Stimulated activated CD4-positive, alpha-beta T cell treated with anti-CD3 and anti-CD28 coated beads, TNF-alpha, amount 100 ng/mL, for 24 hours (primary cell): Measurements from ENCODE around the gene SETD4.
A peak's percentile ranks its signal among the peaks of the same experiment; 100 is the strongest.

Experiments
- DNase-seq, 3 experiments: peaks; one replicate each; pipeline ENCODE4 v3.0.0-alpha.2; 2020; ENCODE audit warnings: low read depth in 3 of 3

The SETD4 gene

DNA sequence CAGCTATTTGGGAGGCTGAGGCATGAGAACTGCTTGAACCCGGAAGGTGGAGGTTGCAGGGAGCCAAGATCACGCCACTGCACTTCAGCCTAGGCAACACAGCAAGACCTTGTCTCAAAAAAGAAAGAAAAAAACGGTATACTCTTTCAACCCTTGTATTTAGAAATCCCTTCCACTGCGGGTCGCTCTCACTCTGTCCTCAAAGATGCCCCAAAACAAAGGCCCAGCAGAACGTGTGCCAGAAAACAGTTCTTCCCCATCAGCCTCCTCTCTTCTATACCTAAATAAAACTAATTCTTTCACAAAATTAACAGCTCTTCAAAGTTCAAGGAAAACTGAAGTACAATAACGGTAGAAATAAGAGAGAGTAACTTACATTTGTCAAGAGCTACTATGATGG, 13.2 kb downstream of the SETD4 start:
- no peak for DNase-seq

DNA sequence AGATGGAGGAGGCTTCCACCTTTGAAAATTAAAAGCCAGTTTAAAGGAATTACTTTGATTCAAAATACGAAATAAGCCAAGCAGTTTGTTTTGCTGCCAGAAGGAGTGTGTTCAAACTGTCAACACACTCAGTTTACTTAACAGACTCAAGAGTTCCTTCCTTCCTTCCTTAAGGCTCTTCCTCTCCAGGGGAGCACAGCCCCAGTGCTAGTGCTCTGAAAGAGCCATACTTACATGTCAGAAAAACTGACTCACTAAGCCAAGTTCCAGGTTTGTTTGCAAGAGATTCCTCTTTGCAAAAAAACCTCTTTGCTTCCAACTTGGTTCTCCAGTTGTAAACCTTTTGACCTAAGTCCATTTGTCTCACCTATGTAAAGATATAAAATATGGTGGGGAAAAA, 14.3 kb downstream of the SETD4 start:
- no peak for DNase-seq

DNA sequence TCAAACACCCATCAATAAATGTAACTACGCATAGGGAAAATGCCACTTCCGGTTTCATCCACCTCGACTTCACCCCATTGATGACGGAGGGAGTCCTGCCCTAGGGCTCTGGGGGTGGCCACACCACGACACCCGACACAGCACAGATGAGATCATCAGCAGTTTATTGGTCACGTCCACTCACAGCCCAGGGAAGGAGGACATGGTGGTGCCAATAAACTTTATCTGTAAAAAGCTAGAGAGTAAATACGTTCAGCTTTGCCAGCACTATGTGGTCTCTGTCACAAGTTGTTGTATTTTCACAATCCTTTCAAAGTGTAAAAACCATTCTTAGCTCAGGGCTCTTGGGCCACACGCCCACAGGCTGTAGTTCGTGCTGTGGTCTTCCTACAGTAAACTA, 16.3 kb downstream of the SETD4 start:
- DNase-seq, result no peak

DNA sequence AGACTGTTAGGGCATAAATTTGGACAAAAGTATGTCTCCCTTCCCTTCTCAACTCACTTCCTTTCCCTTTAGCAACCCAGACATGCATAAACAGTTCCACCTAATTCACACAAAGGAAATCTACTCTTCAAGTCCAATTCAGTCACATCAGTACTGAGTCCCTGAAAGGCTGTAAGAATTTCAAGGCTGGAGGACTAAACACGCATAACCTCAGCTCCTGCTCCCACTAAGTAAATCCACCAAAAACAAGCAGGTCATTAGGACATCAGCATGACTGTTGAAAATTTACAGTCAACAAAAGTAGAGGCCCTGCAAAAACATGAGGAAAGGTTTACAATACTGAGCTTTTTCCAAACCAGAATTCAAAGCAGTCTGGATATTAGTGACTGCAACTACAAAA, 18.4 kb downstream of the SETD4 start:
- no peak for DNase-seq

DNA sequence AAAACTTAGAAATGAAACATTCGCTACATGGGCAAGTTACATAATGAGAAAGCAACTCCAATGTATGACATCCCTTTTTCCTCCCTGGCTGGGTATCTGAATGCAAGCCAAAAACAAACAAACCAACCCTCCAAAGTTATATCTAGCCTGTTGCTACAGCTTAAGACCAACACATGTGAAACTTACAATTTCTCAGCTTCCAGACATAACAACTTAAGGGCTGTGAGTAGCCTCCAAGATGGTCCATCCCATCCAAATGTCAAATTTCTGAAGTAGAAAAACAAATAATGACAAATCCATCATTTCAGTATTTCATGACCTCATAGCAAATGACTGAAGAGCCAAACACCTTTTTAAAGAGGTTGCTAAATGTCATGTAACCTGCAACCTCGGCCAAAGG, 19.9 kb downstream of the SETD4 start:
- no peak for DNase-seq

DNA sequence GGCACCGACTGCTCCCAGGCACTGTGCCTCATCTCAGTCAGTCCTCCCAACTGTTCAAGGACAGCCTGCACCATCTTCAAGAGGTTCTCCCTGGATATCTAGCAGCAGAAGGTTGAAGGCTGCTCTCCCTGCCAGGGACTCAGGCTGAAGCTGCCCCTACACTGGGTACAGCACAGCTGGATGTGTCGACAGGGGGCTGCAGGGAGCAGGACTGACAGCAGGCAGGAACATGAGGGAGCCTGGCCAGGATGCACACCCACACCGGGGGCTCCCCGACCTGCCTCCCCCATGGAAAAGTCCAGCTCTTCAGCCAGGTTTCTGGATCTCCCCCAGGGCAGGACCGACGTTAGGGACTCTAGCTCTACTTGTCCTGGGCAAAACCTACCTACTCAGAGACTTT, 20.5 kb downstream of the SETD4 start:
- DNase-seq, result no peak

DNA sequence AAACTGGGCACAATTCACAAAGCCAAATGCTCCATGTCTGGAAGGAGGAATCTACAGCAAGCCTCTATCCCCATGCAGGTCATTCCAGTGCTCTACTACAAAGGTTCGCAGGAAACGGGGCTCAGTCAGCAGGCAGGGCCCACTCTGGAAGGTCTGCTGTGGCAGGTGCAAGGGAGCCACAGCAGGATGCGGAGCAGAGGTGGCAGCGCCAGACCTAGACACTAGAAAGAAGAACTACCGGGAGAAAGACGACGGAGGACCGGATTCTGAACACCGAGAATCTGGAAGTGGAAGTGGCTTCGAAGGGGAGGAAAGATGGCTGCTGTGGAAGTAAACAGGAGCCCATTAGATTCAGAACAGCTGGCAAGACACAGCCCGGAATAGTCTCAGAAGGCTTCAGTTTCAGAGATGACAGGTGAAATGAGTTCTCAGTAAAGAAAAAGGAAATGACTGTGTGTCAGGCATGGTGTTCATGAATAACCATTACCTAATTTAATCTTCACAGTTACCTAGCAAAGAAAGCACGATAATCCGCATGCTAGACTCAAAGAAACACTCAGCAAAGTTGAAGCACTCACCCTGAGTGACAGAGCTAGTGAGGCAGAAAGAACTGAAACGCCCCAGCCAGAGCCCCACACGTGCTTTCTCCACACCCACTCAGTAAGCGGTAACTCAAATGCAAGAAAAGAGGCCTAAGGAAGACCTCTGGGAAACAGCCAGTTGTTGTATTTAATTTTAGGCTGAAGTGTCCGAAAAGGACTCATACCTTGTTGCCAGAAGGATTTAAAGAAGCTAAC, 21.4 kb downstream of the SETD4 start:
- DNase-seq, result no peak

DNA sequence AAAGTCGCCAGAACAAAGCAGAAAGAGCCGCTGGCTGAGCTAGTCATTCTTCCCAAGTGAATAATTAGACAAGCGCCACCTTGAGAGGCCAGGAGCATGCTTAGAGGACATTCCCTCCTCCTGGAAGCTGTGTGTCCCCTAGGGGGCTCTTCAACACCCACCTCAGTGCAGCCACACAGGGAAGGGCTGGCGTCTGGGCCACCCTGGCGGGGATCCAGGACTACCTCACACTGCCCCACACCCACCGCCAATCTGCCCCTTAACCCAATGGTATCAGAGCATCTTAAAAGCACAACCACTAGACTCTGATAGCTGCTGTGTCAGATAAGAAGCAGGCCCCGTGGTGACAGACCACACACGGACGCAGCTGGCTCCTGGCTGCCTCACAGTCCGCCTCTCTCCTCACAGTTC, 24.9 kb downstream of the SETD4 start:
- DNase-seq, result no peak

DNA sequence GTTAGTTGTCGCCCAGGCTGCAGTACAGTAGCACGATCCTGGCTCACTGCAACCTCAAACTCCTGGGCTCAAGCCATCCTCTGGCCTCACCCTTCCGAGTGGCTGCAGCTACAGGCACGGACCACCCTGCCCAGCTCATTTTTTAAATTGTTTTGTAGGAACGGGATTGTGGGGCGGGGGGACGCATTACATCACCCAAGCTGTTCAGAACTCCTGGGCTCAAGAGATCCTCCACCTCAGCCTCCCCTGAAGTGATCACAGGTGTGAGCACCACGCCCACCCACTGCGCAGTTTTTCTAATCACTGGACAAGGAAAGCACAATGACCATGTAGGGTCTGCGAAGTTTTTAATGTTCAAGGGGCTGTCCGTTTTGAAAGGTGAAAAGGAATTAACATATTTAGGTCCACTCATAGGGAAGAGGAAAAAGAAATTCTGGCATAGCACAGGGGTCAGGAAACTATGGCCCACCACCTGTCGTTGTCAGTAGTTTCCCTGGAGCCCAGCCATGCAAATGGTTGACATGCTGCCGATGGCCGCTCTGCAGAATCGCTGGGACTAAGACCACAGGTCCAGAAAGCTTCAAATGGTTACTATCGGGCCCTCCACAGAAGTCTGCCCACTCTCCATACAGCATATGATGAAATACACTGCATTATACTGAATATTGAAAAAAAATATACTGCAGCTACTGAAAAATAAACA, 26.0 kb downstream of the SETD4 start:
- no peak for DNase-seq

DNA sequence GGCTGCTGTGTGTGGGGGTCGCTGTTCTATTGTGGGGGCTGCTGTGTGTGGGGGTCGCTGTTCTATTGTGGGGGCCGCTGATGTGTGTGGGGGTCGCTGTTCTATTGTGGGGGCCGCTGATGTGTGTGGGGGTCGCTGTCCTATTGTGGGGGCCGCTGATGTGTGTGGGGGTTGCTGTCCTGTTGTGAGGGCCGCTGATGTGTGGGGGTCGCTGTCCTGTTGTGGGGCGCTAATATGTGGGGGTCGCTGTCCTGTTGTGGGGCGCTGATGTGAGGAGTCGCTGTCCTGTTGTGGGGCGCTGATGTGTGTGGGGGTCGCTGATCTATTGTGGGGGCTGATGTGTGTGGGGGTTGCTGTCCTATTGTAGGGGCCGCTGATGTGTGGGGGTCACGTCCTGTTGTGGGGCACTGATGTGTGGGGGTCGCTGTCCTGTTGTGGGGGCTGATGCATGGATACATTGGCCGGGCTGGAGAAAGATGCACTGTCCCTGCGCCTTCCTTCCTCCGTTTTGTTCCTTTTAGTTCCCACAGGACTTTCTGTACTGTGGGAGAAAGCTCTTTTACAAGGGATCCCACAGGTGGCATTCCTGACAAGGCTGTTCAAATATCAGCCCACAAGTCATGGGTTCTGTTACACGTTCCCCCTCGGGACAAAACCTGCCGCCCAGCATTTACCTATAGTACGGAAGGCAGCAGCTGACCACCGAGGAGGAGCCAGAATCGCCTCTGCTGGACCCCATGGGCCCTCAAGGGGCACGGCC, 27.5 kb downstream of the SETD4 start:
- no peak for DNase-seq

DNA sequence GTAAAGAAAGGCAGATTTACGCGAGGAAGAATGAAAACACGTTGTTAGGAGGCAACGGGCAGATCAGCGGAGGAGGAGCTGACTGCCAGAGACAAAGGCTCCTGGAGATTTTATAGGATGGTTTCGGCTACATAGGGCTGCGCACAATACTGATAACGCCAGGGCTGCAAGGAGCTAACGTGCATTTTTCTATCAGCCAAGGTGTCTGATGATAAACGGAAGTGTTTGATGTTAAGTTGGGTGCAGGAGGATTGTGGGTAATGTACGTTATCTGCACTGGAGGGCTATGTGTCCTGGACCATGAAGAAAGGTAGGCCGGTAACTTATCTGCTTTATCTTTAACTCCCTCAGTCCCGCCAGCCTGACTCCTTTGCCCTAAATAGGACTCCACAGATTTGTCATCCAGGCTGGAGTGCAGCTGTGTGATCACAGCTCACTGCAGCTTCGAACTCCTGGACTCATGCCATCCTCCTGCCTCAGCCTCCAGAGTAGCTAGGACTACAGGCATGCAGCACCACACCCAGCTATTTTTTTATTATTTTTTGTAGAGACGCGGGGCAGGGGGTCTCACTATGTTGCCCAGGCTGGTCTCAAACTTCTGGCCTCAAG, 29.6 kb downstream of the SETD4 start:
- no peak for DNase-seq

DNA sequence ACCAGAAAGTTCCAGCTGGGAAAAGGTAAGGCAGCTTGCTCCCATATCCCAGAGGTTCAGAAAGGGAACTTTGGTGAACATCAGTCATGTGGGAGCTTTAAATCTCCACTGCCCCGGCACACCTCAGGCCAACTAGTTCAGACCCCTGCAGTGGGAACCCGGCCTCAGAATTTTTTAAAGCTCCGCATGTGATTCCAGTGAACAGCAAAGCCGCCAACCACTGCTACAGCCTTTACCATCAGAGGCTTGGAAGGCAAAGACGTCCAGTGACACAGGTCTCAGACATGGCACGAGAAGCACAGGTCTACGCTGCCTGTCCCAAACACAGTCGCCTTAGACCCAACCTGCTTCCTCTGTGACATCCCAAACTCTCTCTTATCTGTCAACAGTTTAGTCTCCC, 31.0 kb downstream of the SETD4 start:
- DNase-seq, result no peak

DNA sequence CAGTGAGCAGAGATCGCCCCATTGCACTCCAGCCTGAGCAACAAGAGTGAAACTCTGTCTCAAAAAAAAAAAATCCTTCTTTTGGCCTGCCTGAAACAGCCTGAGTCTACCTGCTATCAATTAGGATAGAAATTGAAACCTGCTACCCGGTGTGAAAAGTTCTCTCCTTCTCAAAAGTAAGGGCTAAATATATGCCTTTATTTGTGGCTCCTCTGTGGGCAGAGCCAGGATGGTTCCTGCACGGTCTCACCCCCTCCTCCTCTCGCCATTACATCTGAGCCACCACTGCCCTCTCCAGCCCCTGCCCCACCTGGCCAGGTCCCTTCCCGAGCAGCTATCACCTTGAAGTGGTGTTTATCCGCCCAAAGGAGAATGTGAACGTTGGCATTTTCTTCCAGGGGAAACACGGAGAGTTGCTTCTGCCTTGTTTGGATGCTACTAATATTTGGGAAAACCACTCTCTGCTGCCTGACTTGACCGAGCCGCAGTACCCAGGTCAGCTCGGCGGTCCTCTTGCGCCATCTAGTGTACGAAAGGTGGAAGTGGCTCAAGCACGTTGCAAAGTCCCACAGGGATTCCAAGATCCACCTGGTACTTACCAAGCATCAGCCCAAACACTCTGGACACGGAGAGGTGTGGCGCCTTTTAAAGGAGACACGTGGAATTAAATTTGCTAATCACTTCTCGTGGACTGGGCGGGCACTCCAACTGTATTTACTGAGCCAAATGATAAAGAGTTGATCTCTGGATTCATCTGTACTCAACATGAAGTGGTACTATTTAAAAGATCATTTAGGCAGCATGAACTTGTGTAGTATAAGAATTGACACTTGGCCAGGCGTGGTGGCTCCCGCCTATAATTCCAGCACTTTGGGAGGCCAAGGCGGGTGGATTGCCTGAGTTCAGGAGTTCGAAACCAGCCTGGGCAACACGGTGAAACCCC, 31.9 kb downstream of the SETD4 start:
- DNase-seq, result peak; percentile 38 to 60 (median 41)

DNA sequence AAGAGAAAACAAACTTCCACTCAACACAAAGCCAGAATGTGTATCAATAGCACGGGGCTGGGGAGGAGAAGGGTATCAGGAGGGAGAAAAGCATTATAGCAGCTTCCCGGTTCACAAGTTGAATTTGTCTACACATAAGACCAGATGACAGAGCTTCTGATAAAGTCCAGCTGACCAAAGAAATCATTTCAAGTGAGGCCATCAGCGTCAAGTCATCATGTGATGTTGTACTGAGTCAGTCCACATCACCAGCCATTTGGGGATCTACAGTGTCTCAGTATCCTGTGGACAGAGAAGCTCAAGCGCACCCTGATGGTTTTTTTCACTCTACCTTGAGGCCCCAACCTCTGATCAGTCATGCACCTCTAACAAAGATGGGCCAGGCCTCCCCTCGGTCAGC, 33.0 kb downstream of the SETD4 start:
- DNase-seq, result no peak

DNA sequence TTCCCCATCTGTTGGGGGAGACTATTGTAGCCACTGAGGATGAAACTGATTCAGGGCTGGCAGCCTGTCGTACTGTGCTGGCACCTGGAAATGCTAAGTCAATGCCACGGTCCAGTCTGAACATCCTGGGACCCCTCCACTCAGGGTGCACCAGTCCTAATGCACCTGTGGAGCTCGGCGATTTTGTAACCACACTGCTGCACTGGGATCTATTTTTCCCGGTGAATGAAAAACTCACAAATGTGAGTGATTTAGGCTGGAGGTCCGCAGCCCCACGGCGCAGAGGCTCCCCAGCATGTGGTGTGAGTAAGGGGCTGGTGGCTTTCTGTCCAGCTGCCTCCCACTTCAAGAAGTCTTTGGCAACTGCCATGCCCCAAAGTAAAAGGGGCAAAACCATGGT, 35.5 kb downstream of the SETD4 start:
- no peak for DNase-seq

DNA sequence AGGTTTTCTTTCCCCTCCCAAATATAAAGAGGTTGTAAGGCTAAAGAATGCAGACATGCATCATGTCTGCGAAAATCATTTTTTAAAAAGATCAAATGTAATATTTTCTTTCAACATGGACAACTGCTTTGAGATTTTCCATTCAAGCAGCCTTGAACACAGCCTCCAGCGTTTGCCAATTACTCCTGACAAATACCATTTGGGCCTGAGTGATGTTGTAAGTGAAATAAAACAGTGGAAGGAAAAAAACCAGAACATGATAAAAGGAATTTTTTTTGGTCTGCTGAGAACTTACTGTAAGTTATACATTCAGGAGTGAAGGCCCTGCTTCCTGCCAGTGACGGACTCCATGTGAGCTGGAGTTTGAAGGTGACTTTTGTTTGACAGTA, 37.2 kb downstream of the SETD4 start:
- no peak for DNase-seq

DNA sequence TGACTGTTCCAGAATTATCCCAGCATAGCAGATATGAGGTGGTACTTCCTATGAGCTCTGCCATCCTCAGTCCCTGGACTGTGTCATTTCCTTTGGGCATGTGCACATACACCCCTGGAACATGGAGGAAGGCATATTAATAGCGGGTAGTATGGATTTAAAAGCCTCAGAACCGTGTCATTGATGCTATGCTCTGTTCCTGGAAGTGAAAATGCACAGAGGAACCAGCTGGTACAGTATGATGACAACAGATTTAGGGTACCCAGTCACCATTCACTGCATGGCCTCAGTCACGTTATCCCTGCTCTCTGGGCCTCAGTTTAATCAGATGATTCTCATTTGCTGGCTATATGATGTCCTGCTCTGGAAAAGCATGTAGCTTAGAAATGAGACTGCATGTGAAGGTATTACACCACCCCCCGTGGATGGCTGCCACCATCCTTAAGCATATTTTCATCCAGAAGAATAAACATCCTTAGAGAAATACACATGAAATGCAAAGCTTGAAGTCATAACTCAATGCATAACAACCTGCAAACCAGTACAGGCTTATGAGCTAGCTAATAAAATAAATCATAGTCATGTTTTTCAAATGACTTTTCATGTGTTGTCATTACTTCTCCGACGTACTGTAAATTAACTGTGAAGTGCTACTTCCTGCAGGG, 37.8 kb downstream of the SETD4 start:
- no peak for DNase-seq

DNA sequence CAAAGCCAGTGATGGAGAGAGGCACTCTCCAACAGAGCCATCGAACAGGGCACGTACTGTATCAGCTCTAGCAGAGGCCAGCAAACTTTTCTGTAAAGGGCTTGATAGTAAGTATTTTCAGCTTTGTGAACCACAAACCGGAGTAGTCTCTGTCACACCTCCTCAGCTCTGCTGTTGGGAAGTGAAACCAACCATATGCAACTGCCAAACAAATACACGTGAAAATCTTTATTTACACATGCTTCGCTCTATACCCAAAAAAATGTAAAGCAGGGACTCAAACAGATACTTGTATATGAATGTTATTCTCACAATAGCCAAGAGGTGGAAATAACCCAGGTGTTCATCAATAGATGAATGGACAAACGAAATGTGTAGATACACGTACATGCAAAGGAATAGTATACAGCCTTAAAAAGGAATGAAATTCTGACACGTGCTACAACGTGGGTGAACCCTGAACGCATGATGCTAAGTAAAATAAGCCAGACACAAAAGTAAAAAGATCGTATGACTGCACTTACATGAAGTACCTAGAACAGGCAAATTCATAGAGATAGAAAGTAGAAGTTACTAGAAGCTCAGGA, 39.0 kb downstream of the SETD4 start:
- DNase-seq, result no peak

DNA sequence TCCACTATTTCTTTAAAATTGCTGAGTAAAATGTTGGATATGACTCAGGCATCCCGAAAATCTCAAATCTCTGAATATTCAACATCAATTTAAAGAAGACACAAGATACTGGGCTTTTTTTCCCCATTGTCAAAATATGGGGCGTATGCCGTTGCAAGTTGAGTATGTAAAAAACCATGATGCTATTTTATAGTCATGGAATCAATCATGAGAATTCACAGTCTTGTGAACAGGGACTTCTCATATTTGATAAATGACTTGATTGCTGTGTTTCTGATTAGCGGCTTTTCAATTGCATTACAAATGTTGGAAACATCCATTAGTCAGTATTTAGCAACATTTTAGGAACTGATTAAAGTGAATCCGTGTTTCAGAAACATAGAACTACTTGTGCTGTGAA, 45.3 kb downstream of the SETD4 start:
- no peak for DNase-seq

DNA sequence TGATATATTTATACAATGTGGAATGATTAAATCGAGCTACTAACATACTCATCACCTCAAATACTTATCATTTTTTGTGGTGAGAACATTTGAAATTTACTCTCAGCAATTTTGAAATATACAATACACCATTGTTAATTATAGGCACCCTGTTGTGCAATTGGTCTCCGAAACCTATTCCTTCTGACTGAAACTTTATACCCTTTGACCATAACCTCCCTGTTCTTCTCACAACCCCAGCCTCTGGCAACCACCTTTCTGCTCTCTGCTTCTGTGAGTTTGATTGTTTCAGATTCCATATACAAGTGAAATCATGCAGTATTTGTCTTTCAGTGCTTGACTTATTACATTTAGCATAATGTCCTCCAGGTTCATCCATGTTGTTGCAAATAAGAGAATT, 49.5 kb downstream of the SETD4 start:
- DNase-seq, result no peak
